Measurements from ENCODE around the gene PAQR4.
A peak's percentile ranks its signal among the peaks of the same experiment; 100 is the strongest.

The PAQR4 gene

DNA sequence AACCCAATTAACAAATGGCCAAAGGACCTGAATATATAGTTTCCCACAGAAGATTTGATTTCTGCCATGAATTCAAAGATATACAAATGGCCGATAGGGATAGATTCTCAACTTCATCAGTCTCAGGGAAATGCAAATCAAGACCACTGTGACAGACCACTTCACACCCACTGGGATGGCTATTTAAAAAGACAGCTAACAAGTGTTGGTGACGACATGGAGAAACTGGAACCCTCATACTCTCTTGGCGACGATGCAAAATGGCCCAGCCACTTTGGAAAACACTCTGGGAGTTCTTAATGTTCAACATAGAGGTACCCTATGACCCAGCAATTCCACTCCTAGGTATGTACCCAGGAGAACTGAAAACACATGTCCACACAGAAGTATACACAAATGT, 22.5 kb upstream of the PAQR4 start:
- DNase-seq = no peak

DNA sequence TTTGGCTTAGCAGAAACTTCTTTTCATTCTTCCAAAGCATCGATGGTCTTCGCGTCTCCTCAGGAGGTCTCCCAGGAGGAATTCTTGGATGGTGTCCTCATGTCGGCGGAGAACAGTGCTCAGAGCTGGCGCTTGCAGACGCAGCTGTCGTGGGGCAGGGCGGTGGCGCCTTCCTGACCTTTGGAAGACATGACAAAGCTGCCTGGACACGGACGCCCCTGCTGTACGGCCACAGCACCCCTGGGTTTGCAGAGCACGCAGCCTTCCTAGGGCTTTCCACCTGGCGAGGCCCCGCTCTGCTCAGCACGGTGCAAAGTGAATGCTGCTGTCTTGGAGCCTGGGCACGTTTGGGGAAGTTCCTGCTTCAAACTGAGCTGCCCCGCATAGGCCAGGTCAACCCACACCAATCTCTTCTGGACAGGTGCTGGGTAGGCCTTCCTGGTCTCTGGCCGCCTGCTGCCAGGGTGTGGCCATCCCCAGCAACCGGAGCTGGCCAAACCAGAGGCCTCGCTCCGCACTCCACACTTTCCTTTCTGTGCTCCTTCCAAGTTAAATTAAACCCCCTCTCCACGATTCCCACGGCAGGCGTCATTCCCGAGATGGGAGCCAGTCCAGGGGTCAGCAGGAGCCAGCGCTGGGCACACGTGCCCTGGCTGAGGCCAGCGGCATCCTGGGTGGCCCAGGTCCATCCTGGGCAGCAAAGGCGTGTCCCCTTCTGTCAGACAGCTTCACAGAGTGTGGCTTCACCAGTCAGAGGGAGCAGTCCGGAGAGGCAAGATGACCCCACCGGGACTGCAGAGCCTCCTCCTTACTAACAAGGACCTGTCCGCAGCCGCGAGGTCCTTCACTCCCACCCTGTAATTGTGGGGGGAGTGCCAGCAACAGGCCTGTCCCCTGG, 20.1 kb upstream of the PAQR4 start:
- DNase-seq = no peak

- DNase-seq = no peak
Measured at GRCh38 chr16:2949705-2950352, 19.3 kb upstream of the PAQR4 start.

DNA sequence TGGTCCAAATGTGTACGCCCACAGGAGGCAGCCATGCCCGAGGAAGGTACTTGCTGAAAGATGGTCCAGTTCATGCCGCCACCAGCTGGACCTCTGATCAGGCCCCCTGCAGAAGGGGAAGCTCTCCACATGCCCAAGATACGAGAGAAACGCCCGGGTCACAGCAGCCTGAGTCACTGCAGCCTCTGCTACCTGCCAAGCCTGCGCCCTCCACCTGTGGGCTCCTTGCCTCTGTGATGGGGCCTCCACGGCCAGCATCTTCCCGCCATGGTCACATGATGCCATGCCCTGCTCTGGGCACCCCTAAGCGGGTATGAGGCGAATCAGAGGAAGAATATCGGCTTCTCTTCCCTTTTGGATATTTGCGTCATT, 18.8 kb upstream of the PAQR4 start:
- DNase-seq = no peak

GRCh38 chr16:2950773-2951172, 18.4 kb upstream of the PAQR4 start:
- no peak for DNase-seq

- no peak for DNase-seq
Measured at GRCh38 chr16:2952679-2953078, 16.5 kb upstream of the PAQR4 start.

- DNase-seq = no peak
Measured at GRCh38 chr16:2953706-2954627, 15.2 kb upstream of the PAQR4 start.

GRCh38 chr16:2954656-2955381, 14.3 kb upstream of the PAQR4 start:
- no peak for DNase-seq

GRCh38 chr16:2955438-2955778, 13.7 kb upstream of the PAQR4 start:
- no peak for DNase-seq

DNA sequence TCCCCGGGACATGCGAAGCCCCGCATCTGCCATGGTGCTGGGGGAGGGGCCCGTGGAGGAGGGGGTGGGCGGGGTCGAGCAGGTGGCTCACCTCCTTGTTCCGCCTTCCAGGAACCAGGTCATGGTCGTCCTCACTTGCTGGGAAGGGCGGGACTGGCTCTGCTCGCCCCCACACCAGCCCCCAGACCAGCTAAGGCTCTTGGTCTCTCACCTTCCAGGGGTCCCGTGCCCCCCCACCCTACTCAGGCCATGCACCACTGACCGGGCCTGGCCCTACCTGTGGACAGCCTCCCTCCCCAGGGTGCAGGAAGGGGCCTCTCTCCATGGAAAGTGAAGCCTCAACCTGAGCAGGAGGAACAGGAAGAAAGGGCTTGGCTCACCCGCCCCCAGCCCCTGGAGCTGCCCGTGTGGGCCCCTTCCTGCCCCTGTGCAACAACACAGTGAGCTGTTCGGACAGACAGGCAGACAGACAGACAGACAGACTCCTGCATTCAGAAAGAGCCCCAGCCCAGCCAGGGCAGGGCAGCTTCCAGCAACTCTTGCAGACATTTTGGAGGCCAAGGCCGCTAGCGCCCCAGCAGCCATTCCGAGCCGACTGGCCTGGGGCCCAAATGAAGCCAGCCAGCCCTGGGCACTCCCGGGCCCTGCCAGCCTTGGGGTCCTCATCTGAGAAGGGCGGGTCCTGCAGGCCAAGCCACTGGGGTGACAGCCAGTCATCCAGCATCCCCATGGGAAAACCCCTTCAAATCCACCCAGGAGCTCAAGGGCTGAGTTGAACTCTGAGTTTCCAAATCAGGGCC, 13.2 kb upstream of the PAQR4 start:
- no peak for DNase-seq

- no peak for DNase-seq
Measured at GRCh38 chr16:2956579-2956956, 12.6 kb upstream of the PAQR4 start.

DNA sequence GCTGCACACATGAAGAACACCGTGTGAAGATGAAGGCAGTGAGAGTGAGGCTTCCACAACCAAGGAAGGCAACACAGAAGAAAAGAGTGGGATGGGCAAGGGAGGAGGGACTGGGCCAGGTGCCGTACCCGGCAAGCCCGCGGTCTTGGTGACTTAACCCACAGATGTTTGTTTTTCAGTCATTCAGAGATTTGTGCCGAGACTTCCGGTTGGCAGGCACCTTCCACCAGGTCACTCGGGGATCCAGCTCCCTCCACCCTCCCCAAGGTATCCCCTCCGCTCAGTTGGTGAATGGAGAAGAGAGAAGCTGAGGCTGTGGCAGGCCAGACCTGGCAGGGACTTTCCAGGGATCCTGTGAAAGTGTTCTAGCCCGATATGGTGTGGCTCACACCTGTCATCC, 9.9 kb upstream of the PAQR4 start:
- DNase-seq = no peak

DNA sequence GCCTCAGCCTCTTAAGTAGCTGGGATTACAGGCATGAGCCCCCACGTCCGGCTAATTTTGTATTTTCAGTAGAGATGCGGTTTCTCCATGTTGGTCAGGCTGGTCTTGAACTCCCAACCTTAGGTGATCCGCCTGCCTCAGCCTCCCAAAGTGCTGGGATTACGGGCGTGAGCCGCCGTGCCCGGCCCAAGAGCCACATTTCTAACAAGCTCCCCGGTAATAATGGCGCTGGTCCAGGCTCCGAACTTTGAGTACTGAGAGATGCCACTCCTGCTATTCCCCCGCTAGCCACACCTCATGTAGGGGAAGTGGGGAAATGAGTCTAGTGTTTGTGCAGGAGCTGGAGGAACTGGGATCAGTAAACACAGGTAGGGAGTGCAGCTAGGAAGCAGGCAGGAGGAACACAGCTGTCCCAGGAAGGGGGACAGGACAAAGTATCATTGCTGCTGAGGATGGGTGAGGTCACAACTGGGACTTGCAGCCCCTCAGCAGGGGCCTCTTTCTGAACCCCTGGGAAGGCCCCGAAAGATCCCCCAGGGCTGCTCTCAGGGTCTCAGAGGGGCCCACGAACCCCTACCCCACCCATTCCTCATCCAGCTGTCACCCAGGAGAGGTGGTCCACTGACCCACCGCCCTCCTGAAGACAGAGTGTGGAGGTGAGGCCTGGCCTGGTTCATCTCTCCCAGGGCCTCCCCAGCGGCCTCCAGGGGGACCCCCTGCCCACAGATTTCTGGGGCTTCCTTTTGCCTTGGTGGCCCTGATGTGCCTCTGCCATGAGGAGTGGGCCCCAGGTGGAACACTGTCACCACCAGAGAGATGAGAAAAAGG, 8.8 kb upstream of the PAQR4 start:
- no peak for DNase-seq

- DNase-seq = no peak
Measured at GRCh38 chr16:2962334-2963073, 6.6 kb upstream of the PAQR4 start.

DNA sequence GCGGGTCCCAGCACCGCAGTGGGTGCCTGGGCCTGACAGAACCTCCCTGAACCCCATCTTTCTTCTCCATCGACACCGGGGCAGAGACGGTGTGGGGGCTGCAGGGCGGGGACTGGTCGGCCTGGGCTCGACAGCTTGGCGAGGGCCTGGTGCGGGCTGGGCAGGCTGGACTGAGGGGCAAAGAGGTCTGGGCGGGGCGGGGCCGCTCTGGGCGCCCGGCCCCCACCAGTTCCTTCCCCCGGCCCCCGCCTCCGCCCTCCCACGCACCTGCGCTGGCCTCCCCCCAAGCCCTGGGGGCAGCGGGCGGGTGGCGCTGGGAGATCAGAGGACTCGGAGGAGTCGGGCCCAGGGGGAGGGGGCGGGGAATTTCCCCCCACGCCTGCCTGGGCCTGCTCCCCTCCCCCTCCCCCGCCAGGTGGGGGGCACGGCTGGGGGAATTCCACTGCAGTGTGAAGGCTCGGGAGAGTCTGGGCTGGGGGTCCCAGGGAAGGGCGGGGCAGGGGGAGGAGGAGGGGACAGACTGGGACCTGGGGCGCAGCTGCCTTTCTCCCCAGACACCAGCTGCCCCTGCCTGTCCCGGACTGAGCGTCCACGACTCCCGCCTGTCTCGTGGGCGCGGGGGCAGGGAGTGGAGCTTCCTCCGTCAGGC, 6.0 kb upstream of the PAQR4 start:
- DNase-seq = no peak

- no peak for DNase-seq
Measured at GRCh38 chr16:2963723-2964474, 5.2 kb upstream of the PAQR4 start, which contains the start of gene KREMEN2. KREMEN2 (plus strand) TSS chr16:2964275; CDS start chr16:2964521, 246 bp downstream.

DNA sequence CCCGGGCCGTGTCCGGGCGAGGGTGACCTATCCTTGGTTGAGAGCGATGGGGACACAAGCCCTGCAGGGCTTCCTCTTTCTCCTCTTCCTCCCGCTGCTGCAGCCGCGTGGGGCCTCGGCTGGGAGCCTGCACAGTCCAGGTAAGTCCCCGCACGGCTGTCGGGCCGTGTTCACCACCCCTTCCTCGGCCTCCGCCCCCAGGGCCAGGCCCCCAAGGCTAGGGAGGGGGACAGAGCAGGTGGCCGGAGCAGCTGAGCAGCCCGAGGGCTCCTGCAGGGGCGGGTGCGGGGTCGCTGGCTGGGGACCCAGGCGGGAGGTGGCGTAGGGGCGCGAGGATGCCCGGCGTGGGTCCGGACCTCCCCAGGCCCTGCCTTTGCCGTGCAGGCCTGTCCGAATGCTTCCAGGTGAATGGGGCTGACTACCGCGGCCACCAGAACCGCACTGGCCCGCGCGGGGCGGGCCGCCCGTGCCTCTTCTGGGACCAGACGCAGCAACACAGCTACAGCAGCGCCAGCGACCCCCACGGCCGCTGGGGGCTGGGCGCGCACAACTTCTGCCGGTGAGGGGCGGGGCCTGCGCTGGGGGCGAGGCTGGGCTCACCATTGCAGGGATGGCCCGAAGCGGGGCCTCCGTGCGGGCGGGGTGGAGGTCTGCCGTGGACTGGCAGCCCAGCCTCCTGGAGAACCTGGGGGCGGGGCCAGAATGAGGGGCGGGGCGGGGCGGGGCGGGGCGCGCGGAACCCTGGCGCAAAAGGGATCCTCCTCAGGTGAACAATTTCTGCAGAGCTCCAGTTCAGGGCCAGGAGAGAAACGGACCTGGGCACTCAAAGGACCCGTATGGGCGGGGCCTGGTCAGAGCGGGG, 4.4 kb upstream of the PAQR4 start:
- peak; percentile 33 for DNase-seq

Data from activated CD4-positive, alpha-beta T cell treated with anti-CD3 and anti-CD28 coated beads for 1 hour (primary cell).